Heart left ventricle (tissue), 16 donors: ENCODE data around the gene UBAP1L. TPM values are rescaled to one million over a fixed set of nuclear protein-coding genes. Genes with fewer than 3 reads are reported as not detected.
A peak's percentile ranks its signal among the peaks of the same experiment; 100 is the strongest.

ENCODE experiments used
- ATAC-seq, 4 donors: fragments of 200-7000 bp; cut with Tn5 transposase; one replicate each; pipeline ENCODE4 v1.9.1; 2020 to 2022; ENCODE audit warnings: moderate library complexity in 4 of 4, mild to moderate bottlenecking in 3 of 4, moderate number of reproducible peaks in 1 of 4
- DNase-seq, 5 donors: peaks; one replicate each; pipeline ENCODE4 v3.0.0-alpha.2; 2020
- H3K27ac ChIP-seq, 12 donors: fragments of 200-600 bp; sonication (generic) in 4 of 12; one replicate each; pipeline versions ENCODE4 v1.5.0 to v1.8.0; 2016 to 2022; ENCODE audit warnings: mild to moderate bottlenecking in 2 of 12
- H3K27me3 ChIP-seq, 9 donors: fragments of 200-600 bp; sonication (generic) in 2 of 9; one replicate each; pipeline versions ENCODE4 v1.5.1 to v1.8.0; 2016 to 2022; ENCODE audit warnings: mild to moderate bottlenecking in 3 of 9
- H3K36me3 ChIP-seq, 9 donors: fragments of 200-600 bp; sonication (generic) in 2 of 9; one replicate each; pipeline versions ENCODE4 v1.5.0 to v1.8.0; 2018 to 2022; ENCODE audit warnings: mild to moderate bottlenecking in 2 of 9
- H3K4me1 ChIP-seq, 12 donors: fragments of 200-600 bp; sonication (generic) in 4 of 12; one replicate each; pipeline versions ENCODE4 v1.5.0 to v1.8.0; 2016 to 2022; ENCODE audit warnings: mild to moderate bottlenecking in 3 of 12
- H3K4me3 ChIP-seq, 12 donors: fragments of 200-600 bp; sonication (generic) in 4 of 12; one replicate each; pipeline versions ENCODE4 v1.5.0 to v1.8.0; 2017 to 2022; ENCODE audit warnings: mild to moderate bottlenecking in 9 of 12, moderate library complexity in 4 of 12
- H3K9me3 ChIP-seq, 12 donors: fragments of 200-600 bp; sonication (generic) in 4 of 12; one replicate each; pipeline versions ENCODE4 v1.5.0 to v1.8.0; 2016 to 2022; ENCODE audit warnings: mild to moderate bottlenecking in 1 of 12
- CTCF ChIP-seq, 12 donors: fragments of 200-600 bp; sonication (generic) in 4 of 12; IDR thresholded peaks; one replicate each; pipeline versions ENCODE4 v1.5.0 to v1.8.0; 2018 to 2022; ENCODE audit warnings: antibody characterized with exemption in 12 of 12, mild to moderate bottlenecking in 5 of 12
- POLR2A ChIP-seq, 2 donors: fragments of 450-650 bp; IDR thresholded peaks; one replicate each; pipeline ENCODE4 v1.6.1; 2017; ENCODE audit warnings: antibody characterized with exemption in 2 of 2, mild to moderate bottlenecking in 2 of 2, moderate library complexity in 2 of 2
- WGBS, 4 donors: extraction: QIAGEN DNeasy Blood & Tissue Kit in 2 of 4; methylation state at CpG; one replicate each; pipeline versions ENCODE4 v1.1.5 to v1.1.7; 2013 to 2018; 5-methylcytosine and 5-hydroxymethylcytosine counted together
- intact Hi-C, 10 donors: fragments of 100-400 bp; cut with DNase I; formaldehyde crosslinking; loops; one replicate each; pipeline versions ENCODE4 v1.11.1 to v1.14.2; 2022
- polyA plus RNA-seq, 2 donors: library from polyadenylated mRNA; stranded (reverse); fragments of 200-250 nt; gene quantifications; one replicate each; pipeline ENCODE4 v1.2.3, GENCODE V29; 2013
- total RNA-seq, 9 donors: library from RNA; depleted of rRNA in 2 of 9; stranded (reverse); fragments of >200 nt in 2 of 9; fragmentation: NEBNext Ultra II Directional in 3 of 9; extraction: Animal tissue kit (Norgen Biotek cat#: 25700) in 3 of 9; gene quantifications; one replicate each; pipeline versions ENCODE4 v1.1.0 to v1.2.4, GENCODE V29; 2016 to 2023
- donor health status: ischemic (EF 13 %, LVEDD 7.1; RV severe dilation, severe dysfunction).
- donor health status: healthy with polysubstance abuse.
- donor health status: DM: no; HTN: yes; CAD: no.
- donor health status: DM: no; HTN: no; CAD: no.
- donor health status: ischemic (EF 25% LVEDD 6.9; RV normal size, moderate dysfunction).
- donor health status: ischemic (EF 25% LVEDD 5.7; RV mildly dilated, moderate dysfunction).
- donor health status: healthy.
- donor health status: DM: yes; HTN: yes; CAD: no.
- donor health status: ischemic (EF 35%, LVEDD 5.7; RV mildly dilated, moderate dysfunction).
- donor health status: nonischemic (EF 11% LVEDD 7.7; RV severe dilation, severe dysfunction).
- donor health status: DM: yes; HTN: yes; CAD: no.
- donor health status: PGD.
- donor health status: ischemic (EF 29% LVEDD 5.4; RV normal size, mild dysfunction).
- donor health status: nonischemic (EF 23%, LVEDD 6.1; RV moderate dilation, normal function).

Gene UBAP1L
- total and polyA plus RNA-seq, 11 donors: 0.51 to 2.2 (median 1.3) TPM

DNA sequence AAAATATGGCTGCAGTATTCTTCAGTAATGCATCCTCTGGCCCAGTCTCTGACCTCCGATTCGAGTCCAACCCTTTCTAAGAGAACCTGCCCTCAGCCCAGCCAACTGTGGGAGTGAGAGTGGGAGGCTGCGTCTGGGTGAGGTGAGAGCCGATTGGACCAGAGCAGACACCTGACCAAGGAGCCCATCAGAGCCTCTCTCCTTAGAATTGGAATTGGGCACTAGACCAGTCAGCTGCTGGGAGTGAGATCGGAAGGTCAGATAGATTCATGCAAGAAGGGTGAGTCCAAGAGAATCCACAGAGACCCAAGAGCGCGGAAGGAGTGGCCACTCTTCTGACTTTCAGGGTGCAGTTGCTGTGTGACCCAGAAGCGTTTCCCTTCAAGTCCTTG lies 57.5 kb downstream of the UBAP1L start:
- H3K27me3 ChIP-seq: no peaks in the 10 kb centered on the region
- no peak for TF ChIP-seq CTCF (IDR thresholded peaks at IDR 0.05)
- no peak for TF ChIP-seq POLR2A (IDR thresholded peaks at IDR 0.05)
- H3K4me1 ChIP-seq: peaks cover 3 to 58% (median 26%) of the 10 kb centered on the region in 12 donors
- intact Hi-C loops: loop anchor here in 2 of 10 donors (10.0 kb wide), 2 partner anchors 217 to 237 kb away; partner anchors contain the start of gene RNU5A-1 (in 1 of the 2)
- H3K36me3 ChIP-seq: peaks cover 0 to 35% (median 9%) of the 10 kb centered on the region in 9 donors
- peaks cover 0 to 3% (median 0%) of the 10 kb centered on the region in 12 donors for H3K9me3 ChIP-seq
- H3K4me3 ChIP-seq: no peak overlapping the region
- 89 to 92% (median 90%) methylated on average over 8 of the region's 8 CpGs for WGBS, 4 donors
- DNase-seq (no peak), ATAC-seq (no peak)
- peak overlapping the region in 1 of 12 donors; percentile 30 for H3K27ac ChIP-seq

DNA sequence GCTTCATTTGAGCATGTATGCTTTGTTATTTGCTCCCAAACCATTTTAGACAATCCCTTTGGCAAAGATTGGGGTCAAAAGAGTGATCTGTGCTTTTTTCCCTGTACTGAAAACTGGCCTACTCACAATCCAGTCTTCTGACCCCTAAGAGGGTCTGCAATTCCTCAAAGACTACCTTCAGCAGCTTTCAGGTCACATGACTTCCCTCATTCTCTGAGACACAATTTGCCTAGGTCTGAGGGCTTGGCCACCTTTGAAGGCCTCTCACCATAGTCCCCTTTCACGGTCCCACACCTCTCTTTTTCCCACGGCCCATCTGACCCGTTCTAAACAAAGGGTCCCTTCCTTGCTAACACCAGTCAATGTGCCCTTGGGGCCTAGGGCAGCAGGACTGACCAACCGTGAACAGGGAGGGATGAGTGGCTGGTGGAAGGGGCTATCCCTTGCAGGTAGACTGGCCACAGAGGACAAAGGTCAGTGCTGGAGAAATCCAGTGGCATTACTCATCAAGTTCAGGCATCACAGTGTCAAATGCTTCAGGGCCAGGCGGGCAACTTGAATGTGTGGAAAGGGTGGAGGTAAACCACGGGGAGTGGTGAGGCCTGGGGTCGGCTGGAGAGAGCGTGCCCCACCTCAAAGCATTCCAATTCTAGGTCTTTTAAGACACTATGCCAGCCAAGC lies 58.0 kb downstream of the UBAP1L start:
- WGBS, 4 donors: 81 to 85% (median 83%) methylated on average over 8 of the region's 8 CpGs
- Histone ChIP-seq H3K9me3 (peaks cover 0 to 3% (median 0%) of the 10 kb centered on the region in 12 donors), H3K27me3 (no peaks in the 10 kb centered on the region), H3K4me1 (peaks cover 3 to 53% (median 26%) of the 10 kb centered on the region in 12 donors), H3K4me3 (no peak overlapping the region), H3K27ac (peak overlapping the region in 1 of 12 donors; percentile 30), H3K36me3 (peaks cover 0 to 35% (median 9%) of the 10 kb centered on the region in 9 donors)
- intact Hi-C loops: loop anchor here in 2 of 10 donors (10.0 kb wide), 2 partner anchors 218 to 238 kb away; partner anchors contain the start of gene RNU5A-1 (in 1 of the 2)
- peak in 1 of 5 donors; percentile 55 for DNase-seq
- TF ChIP-seq CTCF (IDR thresholded peaks at IDR 0.05) (no peak), POLR2A (IDR thresholded peaks at IDR 0.05) (no peak)
- no peak for ATAC-seq

DNA sequence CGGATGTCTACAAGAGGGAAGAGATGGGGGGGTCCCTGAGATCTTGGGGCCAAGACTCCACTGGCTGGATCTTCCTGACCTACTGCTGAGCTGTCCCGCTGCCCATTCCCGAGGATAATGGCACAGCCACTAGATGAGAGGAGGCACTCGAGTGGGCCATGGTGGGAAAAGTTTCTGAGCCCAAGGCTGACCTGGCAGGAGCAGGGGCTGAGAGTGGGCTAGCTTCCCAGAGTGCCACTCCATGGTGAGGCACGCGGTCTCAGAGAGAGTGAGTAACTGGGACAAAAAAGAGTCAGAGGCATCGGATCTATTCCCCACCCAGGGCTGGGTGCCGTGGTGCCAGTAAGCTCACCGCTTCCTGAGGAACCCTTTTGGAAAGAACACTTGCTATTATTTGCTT lies 58.9 kb downstream of the UBAP1L start:
- H3K36me3 ChIP-seq: peaks cover 0 to 35% (median 9%) of the 10 kb centered on the region in 9 donors

More for the DNA sequence above, 58.9 kb downstream of the UBAP1L start:
- Histone ChIP-seq H3K27me3 (no peaks in the 10 kb centered on the region), H3K4me3 (no peak overlapping the region), H3K9me3 (peaks cover 0 to 3% (median 0%) of the 10 kb centered on the region in 12 donors), H3K27ac (peak overlapping the region in 5 of 12 donors; percentile 8 to 61 (median 16)), H3K4me1 (peaks cover 3 to 44% (median 25%) of the 10 kb centered on the region in 12 donors)
- 79 to 85% (median 83%) methylated on average over 9 of the region's 9 CpGs for WGBS, 4 donors
- DNase-seq (peak in 1 of 5 donors; percentile 31), ATAC-seq (no peak)
- intact Hi-C loops: loop anchor here in 2 of 10 donors (10.0 kb wide), 2 partner anchors 219 to 239 kb away; partner anchors contain the start of gene RNU5A-1 (in 1 of the 2)
- TF ChIP-seq CTCF (IDR thresholded peaks at IDR 0.05): no peak
